HG03460 (cell line): ENCODE data around the gene DIP2C.
"Not testable (repeated sequence)": the region's sequence is repeated elsewhere in the genome, so short reads cannot be mapped to it uniquely, and the experiment has no call there.

Source experiments
- ATAC-seq: cut with Tn5 transposase; IDR thresholded peaks from one replicate; pipeline ENCODE4 v1.9.1; 2021; ENCODE audit not compliant: unreplicated experiment

Gene DIP2C

DNA sequence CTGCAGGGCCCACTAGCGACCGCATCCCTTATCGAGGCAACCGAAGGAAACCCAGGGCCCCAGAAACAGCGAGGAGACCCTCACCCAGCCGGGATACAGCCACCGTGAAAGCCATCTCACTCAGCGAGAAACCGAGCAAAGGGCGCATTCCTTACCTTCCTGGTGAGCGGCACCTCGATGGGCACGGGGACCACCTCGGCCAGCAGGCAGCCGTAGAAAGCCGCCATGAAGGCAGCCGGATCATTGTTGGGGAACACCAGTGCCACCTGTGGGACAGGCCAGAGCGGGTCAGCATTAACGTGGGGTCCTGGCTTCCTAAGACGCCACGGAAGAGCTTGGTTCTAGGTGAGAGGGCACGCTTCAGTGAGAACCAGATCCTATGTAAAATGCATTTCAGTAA, 290.5 kb downstream of the DIP2C start:
- ATAC-seq = no peak

- no peak for ATAC-seq
Measured at GRCh38 chr10:397321-398068, 292.0 kb downstream of the DIP2C start.

DNA sequence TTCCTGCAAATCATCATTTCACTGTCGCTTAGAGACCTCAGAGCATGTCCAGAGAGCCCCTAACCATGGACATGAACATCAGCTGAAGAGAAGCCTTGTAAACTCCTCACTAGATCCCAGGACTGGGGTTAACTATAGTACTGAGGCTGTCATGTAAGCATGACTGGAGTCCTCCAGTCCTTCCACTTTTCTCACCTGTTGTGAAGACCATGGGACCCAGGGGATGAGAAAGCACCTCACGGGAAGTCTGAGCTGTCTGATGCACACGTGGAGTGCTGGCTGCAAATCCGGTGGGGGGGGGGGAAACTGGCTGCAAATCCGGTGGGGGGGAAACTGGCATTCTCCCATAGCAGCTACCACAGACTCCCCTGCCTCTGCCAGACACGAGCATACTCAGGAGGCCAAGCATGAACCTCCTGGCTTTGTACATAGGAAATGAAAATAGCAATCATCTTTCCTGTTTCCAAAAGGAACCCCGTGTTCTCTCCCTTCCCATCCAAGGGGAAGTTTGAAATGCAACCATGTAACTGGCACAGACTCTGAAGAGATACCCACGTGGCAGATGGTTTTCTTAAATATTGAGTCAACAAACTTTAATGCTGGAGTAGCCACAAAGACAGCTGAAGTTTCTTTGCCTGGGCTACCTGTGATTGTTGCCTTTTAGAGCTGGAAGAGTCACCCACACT, 292.8 kb downstream of the DIP2C start:
- ATAC-seq = no peak

- ATAC-seq = no peak
Measured at GRCh38 chr10:396107-396506, 293.4 kb downstream of the DIP2C start.

- no peak for ATAC-seq
Measured at GRCh38 chr10:395665-396064, 293.8 kb downstream of the DIP2C start.

- not testable (repeated sequence) for ATAC-seq
Measured at GRCh38 chr10:394439-395101, 294.9 kb downstream of the DIP2C start.

GRCh38 chr10:393787-394438, 295.6 kb downstream of the DIP2C start:
- no peak for ATAC-seq

DNA sequence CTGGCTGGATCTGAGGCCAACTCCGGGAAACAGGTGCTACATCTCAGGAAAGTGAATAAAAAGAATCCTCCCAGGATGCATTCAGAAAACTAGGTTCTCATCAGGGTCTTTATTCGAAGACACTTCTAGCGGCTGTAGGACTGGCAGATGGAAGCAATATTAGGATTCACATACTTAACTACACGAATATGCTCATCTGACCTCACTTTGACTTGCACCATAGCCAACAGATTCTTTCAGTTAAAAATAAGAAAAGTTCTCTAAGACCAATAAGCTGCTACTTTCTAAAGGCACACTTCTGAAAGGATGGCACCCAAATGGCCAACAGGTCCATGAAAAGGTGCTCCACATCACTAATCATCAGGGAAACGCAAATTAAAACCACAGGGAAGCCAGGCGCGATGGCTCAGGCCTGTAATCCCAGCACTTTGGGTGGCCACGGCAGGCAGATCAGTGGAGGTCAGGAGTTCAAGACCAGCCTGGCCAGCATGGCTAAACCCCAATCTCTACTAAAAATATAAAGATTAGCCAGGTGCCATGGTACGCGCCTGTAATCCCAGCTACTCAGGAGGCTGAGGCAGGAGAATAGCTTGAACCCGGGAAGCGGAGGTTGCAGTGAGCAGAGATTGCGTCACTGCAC, 296.2 kb downstream of the DIP2C start:
- no peak for ATAC-seq

GRCh38 chr10:392705-393037, 296.8 kb downstream of the DIP2C start:
- no peak for ATAC-seq

DNA sequence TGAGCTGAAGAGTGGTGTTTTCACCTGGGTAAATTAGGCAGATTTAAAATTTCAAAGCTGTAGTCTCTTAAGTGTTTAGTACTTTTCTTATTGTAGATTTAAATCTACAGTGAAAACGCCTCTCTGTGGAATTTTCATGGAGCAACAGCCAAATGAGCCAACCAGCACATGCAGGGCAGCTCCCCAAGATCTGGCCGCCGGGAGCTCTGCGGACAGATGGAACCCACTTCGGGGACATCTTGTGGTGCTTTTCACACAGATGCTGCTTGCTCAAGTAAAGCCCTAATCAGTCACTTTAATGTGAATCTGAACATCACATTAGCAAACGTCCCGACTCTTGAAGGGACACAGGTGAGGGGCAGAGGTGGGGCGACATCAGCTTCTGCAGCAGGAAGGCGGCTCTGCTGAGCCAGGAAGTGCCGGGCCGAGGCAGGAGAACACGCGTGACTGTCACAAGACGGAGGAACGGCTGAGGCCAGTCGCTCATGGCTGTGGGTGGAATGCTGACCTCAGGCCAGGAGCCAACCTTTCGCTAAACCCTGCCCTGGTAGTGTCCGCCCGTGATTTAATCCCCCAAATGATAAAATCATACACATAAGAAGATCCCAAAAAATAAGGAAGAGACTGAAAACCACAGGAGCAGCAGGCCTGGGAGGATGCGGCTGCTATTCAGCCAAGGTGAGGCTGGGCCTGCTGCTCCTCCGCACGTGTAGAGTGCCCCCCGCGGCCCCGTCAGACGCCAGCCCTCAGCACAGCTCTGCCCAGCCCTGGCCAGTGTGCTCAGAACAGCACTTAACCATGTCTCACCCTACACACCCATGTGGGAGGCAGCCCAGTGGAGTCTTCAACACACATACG, 297.4 kb downstream of the DIP2C start:
- no peak for ATAC-seq

DNA sequence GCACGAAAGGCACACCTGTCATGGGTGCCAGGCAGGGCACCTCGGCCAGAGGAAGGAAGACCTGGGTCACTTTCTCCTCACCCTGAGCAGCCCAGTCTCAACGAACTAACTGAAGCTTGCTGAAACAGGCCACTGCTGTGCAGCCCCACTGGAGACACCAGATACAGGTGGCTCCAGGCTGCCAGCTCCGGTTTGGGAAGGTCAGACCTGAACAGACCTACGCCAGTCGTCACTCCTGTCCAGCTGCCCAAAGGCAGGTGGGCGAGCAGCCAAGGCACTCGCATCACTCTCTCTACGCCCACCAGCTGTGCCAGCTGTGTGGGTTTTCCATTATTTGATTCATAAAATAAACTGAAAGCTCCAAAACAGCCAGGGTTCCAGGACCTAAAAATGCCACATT, 298.2 kb downstream of the DIP2C start:
- no peak for ATAC-seq

- no peak for ATAC-seq
Measured at GRCh38 chr10:390449-391100, 298.9 kb downstream of the DIP2C start.

DNA sequence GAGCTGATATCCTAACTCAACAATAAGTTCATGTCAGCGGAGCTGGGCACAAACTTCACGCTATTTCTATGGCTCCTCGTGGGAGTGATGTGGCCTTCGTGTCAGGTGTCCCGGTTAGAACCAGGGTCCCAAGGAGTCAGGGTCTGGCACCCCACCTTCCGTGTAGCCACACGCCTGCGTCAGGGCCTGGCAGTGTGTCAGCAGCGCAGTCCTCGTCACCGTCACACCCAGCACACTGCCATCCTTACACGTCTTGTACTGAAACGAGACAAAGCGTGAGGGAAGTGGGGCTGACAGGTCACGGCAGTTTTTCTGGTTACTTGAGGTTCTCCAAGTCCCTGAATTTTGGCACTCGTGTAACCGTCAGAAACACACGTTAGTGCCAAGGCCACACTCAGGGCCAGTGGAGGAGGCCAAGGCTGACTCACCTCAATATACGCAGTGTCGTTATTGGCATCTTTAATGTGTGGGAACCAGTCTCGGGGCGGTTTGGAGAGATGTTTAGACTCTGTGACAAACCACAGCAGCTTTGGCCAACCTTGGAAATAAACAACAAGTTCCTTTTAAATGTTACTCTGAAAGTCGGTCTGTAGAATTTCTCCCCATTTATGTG, 299.5 kb downstream of the DIP2C start:
- no peak for ATAC-seq

- no peak for ATAC-seq
Measured at GRCh38 chr10:389261-389790, 300.1 kb downstream of the DIP2C start.

DNA sequence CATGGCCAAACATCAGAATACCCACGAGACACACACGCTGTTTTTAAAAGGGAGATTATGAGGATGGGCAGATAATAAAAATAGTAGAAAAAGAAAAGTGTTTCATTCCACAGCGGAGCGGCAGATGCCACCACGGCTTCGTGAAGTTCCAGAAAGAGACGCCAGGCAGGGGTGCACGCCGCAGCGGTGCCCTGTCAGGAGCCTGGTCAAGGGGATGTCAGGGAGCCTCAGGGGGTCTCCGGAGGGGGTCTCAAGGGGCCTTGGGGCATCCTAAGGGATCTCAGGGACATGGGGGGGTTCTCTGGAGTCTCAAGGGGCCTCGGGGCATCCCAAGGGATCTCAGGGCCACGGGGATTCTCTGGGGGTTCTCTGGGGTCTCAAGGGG, 300.8 kb downstream of the DIP2C start:
- no peak for ATAC-seq

DNA sequence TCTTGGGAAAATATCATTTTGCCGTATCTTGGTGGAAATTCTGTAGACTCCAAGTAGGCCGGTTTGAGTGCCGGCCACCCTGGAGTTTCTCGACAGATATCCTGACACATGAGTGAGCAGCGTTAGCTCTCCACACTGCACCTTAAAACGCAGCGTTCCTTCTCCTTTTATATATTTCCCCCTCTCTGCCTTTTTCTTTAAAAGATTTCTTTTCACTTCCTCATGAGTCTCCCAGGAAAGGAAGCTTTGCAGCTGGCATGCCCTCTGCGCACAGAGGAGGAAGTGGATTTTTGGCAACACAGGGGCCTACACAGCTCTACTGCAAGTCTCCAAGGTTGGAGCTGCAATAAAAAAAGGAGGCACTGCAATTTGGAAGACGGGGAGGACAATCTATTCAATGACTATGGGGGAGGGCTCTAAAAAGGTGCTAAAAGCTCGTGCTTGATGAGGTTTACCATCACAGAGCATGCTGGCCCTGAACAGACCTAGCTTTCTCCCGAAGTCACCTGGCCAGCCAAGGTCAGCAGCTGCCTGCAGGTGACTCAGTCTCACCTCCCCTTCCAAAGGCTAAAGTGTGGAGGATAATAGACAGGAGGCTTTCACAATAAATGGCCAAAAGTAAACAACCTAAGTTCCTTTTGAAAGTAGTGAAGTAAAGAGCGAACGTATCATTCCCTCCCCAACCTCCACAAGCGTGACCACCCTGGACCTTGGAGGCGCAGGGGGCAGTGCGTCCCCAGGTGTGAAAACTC, 301.4 kb downstream of the DIP2C start:
- no peak for ATAC-seq

- ATAC-seq = no peak
Measured at GRCh38 chr10:387593-387891, 301.9 kb downstream of the DIP2C start.

GRCh38 chr10:386771-387592, 302.5 kb downstream of the DIP2C start:
- no peak for ATAC-seq
